A549 (cell line): ENCODE measurements around the gene LRRC73. TPM values are rescaled to one million over a fixed set of nuclear protein-coding genes. Genes with fewer than 3 reads are reported as not detected.
A peak's percentile ranks its signal among the peaks of the same experiment; 100 is the strongest.

Experiments
- ATAC-seq, 2 experiments: fragments of 200-7000 bp in 1 of 2; fragments of >200 bp in 1 of 2; cut with Nextera tagmentation in 1 of 2; cut with Tn5 transposase in 1 of 2; 3 replicates each; pipeline versions ENCODE4 v1.8.0 to v1.9.1; 2018 to 2020; ENCODE audit warnings: mild to moderate bottlenecking in 1 of 2, moderate library complexity in 1 of 2
- CTCF ChIA-PET: fragments of 300-600 bp; sonication (Branson Sonifier 250); formaldehyde crosslinking; extraction: SDS; loops from one replicate; lab custom pipeline; 2021; ENCODE audit warnings: antibody characterized with exemption, inconsistent platforms; lab: Yijun Ruan, JAX
- POLR2A ChIA-PET: fragments of 350-600 bp; formaldehyde crosslinking; extraction: SDS; loops from one replicate; lab custom pipeline; 2021; ENCODE audit warnings: antibody characterized with exemption, inconsistent platforms; lab: Yijun Ruan, JAX
- DNase-seq, 2 experiments: peaks; one replicate each; pipeline versions ENCODE4 v3.0.0 to v3.0.0-alpha.2; 2011 to 2016; ENCODE audit warnings: low read depth in 1 of 2, low spot score in 1 of 2
- FAIRE-seq: peaks from 2 replicates; lab custom pipeline; 2011; peaks lifted over from hg19 to GRCh38; lab: Jason Lieb, UNC
- H3K27ac ChIP-seq, 2 experiments: fragments of >200 bp; sonication (Bioruptor Twin); formaldehyde crosslinking; 3 replicates each; pipeline ENCODE4 v1.5.1; 2016 to 2017
- H3K4me1 ChIP-seq: fragments of >200 bp; sonication (Bioruptor Twin); formaldehyde crosslinking; 3 replicates; pipeline ENCODE4 v1.6.1; 2016
- H3K4me2 ChIP-seq: fragments of >200 bp; sonication (Bioruptor Twin); formaldehyde crosslinking; 3 replicates; pipeline ENCODE4 v1.6.1; 2016
- H3K4me3 ChIP-seq: fragments of >200 bp; sonication (Bioruptor Twin); formaldehyde crosslinking; 3 replicates; pipeline ENCODE4 v1.5.1; 2016
- H3K9me3 ChIP-seq: fragments of >200 bp; sonication (Bioruptor Twin); formaldehyde crosslinking; 3 replicates; pipeline ENCODE4 v1.6.1; 2016
- BHLHE40 ChIP-seq: IDR thresholded peaks from 2 replicates; pipeline ENCODE4 v1.6.1; 2012; ENCODE audit warnings: low read depth, low read length, inconsistent platforms
- CHD4 ChIP-seq: fragments of 200-600 bp; sonication (generic); IDR thresholded peaks from 2 replicates; pipeline ENCODE4 v1.6.1; 2016; ENCODE audit warnings: antibody characterized with exemption, mild to moderate bottlenecking, borderline replicate concordance
- EHMT2 ChIP-seq: fragments of 200-600 bp; sonication (generic); IDR thresholded peaks from 2 replicates; pipeline ENCODE4 v1.6.1; 2016; ENCODE audit warnings: antibody characterized with exemption, low read depth, mild to moderate bottlenecking, moderate library complexity
- FOSB ChIP-seq: fragments of 250-450 bp; sonication (Bioruptor Pico); IDR thresholded peaks from 2 replicates; pipeline ENCODE4 v1.5.0; 2020; ENCODE audit warnings: mild to moderate bottlenecking, moderate library complexity
- FOSL2 ChIP-seq, 2 experiments: fragments of 450-650 bp in 1 of 2; fragments of >200 bp in 1 of 2; sonication (Bioruptor Twin) in 1 of 2; formaldehyde crosslinking; IDR thresholded peaks; 2 replicates each; pipeline versions ENCODE4 v1.5.0 to v1.6.1; 2016 to 2020; ENCODE audit warnings: mild to moderate bottlenecking in 1 of 2, moderate library complexity in 1 of 2
- HEYL ChIP-seq: fragments of 250-450 bp; sonication (Bioruptor Pico); IDR thresholded peaks from 2 replicates; pipeline ENCODE4 v1.8.0; 2021; ENCODE audit warnings: mild to moderate bottlenecking, moderate library complexity
- HOXB5 ChIP-seq: fragments of 250-450 bp; sonication (Bioruptor Pico); IDR thresholded peaks from 2 replicates; pipeline ENCODE4 v1.5.0; 2020; ENCODE audit warnings: mild to moderate bottlenecking, moderate library complexity
- JUN ChIP-seq, 2 experiments: fragments of >200 bp; sonication (Bioruptor Twin); formaldehyde crosslinking; IDR thresholded peaks; 2 replicates in 1 of 2; 3 replicates in 1 of 2; pipeline ENCODE4 v1.6.1; 2016 to 2017
- JUNB ChIP-seq: fragments of >200 bp; sonication (Bioruptor Twin); formaldehyde crosslinking; IDR thresholded peaks from 2 replicates; pipeline ENCODE4 v1.6.1; 2016
- KDM1A ChIP-seq: fragments of 200-600 bp; sonication (generic); IDR thresholded peaks from 2 replicates; pipeline ENCODE4 v1.6.1; 2016; ENCODE audit warnings: low read depth, mild to moderate bottlenecking
- MAFK ChIP-seq: fragments of 450-650 bp; IDR thresholded peaks from 2 replicates; pipeline ENCODE4 v1.6.1; 2014; ENCODE audit not compliant: partially characterized antibody
- MAZ ChIP-seq: fragments of 150-350 bp; IDR thresholded peaks from 2 replicates; pipeline ENCODE4 v1.6.1; 2014; ENCODE audit warnings: antibody characterized with exemption, low read depth, low read length, borderline replicate concordance
- NR3C1 ChIP-seq: fragments of >200 bp; sonication (Bioruptor Twin); formaldehyde crosslinking; IDR thresholded peaks from 3 replicates; pipeline ENCODE4 v1.6.1; 2017
- POLR2AphosphoS2 ChIP-seq: conservative IDR thresholded peaks from 2 replicates; pipeline ENCODE4 v1.6.1; 2012; ENCODE audit warnings: low read length, improper control_type of control experiment, inconsistent platforms
- RAD21 ChIP-seq, 2 experiments: fragments of >200 bp in 1 of 2; sonication (Bioruptor Twin) in 1 of 2; formaldehyde crosslinking in 1 of 2; IDR thresholded peaks in 1 of 2; conservative IDR thresholded peaks in 1 of 2; 2 replicates in 1 of 2; 3 replicates in 1 of 2; pipeline ENCODE4 v1.6.1; 2012 to 2018; ENCODE audit warnings: inconsistent platforms in 1 of 2
- RFX5 ChIP-seq: fragments of 450-650 bp; IDR thresholded peaks from 2 replicates; pipeline ENCODE4 v1.7.1; 2014; ENCODE audit warnings: antibody characterized with exemption, mild to moderate bottlenecking, moderate library complexity
- SMC3 ChIP-seq: fragments of >200 bp; sonication (Bioruptor Twin); formaldehyde crosslinking; IDR thresholded peaks from 3 replicates; pipeline ENCODE4 v1.6.1; 2018; ENCODE audit warnings: inconsistent platforms
- SREBF2 ChIP-seq: fragments of 450-650 bp; IDR thresholded peaks from 2 replicates; pipeline ENCODE4 v1.6.1; 2014; ENCODE audit warnings: mild to moderate bottlenecking, moderate library complexity
- TFCP2L1 ChIP-seq: fragments of 250-450 bp; sonication (Bioruptor Pico); IDR thresholded peaks from 2 replicates; pipeline ENCODE4 v1.5.0; 2021; ENCODE audit warnings: mild to moderate bottlenecking
- ZC3H11A ChIP-seq: fragments of 450-650 bp; IDR thresholded peaks from 2 replicates; pipeline ENCODE4 v1.6.1; 2014; ENCODE audit warnings: antibody characterized with exemption, mild to moderate bottlenecking
- ZFP36 ChIP-seq: fragments of 450-650 bp; IDR thresholded peaks from 2 replicates; pipeline ENCODE4 v1.6.1; 2014; ENCODE audit warnings: borderline replicate concordance; ENCODE audit not compliant: partially characterized antibody
- WGBS: methylation state at CpG from one replicate; pipeline ENCODE4 v1.1.6; 2017; ENCODE audit errors: missing lambda C conversion rate; 5-methylcytosine and 5-hydroxymethylcytosine counted together
- polyA plus RNA-seq, 4 experiments: library from polyadenylated mRNA; depleted of rRNA in 3 of 4; stranded (reverse); fragments of >200 nt; fragmentation: RNase III in 1 of 4; extraction: RNeasy Plus Mini Kit Qiagen cat#74134 plus additional on column Dnase treatment in 1 of 4; gene quantifications; 2 replicates in 3 of 4; 3 replicates in 1 of 4; pipeline ENCODE4 v1.2.3, GENCODE V29; 2011 to 2017
- TF ChIP-seq, protein P1 (sequence below): IDR thresholded peaks from 2 replicates; pipeline ENCODE4 v1.6.1; 2012
- TF ChIP-seq, protein P2 (sequence below): fragments of >200 bp; sonication (Bioruptor Twin); formaldehyde crosslinking; IDR thresholded peaks from 3 replicates; pipeline ENCODE4 v1.6.1; 2016
- TF ChIP-seq, protein P3 (sequence below): fragments of 250-450 bp; sonication (Bioruptor Pico); IDR thresholded peaks from 2 replicates; pipeline ENCODE4 v1.5.0; 2021; ENCODE audit warnings: mild to moderate bottlenecking, moderate library complexity, borderline replicate concordance
- TF ChIP-seq, protein P4 (sequence below): fragments of 200-600 bp; sonication (generic); IDR thresholded peaks from 2 replicates; pipeline ENCODE4 v1.6.1; 2016; ENCODE audit warnings: antibody characterized with exemption, mild to moderate bottlenecking, moderate library complexity

Gene LRRC73
- polyA plus RNA-seq, 2 of the 4 experiments (the other 2 are of a cell fraction): 0.26 to 0.72 TPM

DNA sequence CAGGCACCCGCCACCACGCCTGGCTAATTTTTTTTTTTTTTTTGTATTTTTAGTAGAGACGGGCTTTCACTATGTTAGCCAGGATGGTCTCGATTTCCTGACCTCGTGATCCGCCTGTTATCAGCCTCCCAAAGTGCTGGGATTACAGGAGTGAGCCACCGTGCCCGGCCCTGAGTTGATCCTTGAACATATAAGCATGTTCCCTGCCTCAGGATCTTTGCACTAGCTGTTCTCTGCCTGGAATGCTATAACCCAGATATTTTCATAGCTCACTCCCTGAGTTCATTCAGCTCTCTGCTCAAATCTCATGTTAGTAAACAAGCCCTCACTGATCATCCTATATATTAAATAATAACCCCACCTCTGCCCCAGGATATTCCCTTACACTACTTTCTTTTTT lies 45.8 kb downstream of the LRRC73 start:
- 63% methylated on average over 7 of the region's 8 CpGs for WGBS
- ChIA-PET CTCF (interaction anchor here (0.7 to 1.4 kb wide), 3 partner anchors 22 to 43 kb away, joined by 3 to 5 read pairs (median 4); no protein-coding TSS in a partner anchor), POLR2A (no interaction called here)
- TF ChIP-seq ZFP36 (no peak), ZC3H11A (no peak), SREBF2 (no peak), MAFK (no peak), SMC3 (no peak), JUNB (no peak), EHMT2 (no peak), RAD21 (conservative IDR thresholded peaks at IDR 0.05 in 1 of 2, IDR thresholded peaks at IDR 0.05 in 1 of 2) (no peak), KDM1A (no peak), JUN (IDR thresholded peaks at IDR 0.05) (no peak), BHLHE40 (no peak), NR3C1 (no peak), HEYL (no peak)
- TF ChIP-seq, protein P1, sequence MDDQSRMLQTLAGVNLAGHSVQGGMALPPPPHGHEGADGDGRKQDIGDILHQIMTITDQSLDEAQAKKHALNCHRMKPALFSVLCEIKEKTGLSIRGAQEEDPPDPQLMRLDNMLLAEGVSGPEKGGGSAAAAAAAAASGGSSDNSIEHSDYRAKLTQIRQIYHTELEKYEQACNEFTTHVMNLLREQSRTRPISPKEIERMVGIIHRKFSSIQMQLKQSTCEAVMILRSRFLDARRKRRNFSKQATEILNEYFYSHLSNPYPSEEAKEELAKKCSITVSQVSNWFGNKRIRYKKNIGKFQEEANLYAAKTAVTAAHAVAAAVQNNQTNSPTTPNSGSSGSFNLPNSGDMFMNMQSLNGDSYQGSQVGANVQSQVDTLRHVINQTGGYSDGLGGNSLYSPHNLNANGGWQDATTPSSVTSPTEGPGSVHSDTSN: no peak
- TF ChIP-seq, protein P2, sequence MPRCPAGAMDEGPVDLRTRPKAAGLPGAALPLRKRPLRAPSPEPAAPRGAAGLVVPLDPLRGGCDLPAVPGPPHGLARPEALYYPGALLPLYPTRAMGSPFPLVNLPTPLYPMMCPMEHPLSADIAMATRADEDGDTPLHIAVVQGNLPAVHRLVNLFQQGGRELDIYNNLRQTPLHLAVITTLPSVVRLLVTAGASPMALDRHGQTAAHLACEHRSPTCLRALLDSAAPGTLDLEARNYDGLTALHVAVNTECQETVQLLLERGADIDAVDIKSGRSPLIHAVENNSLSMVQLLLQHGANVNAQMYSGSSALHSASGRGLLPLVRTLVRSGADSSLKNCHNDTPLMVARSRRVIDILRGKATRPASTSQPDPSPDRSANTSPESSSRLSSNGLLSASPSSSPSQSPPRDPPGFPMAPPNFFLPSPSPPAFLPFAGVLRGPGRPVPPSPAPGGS: no peak
- TF ChIP-seq, protein P3, sequence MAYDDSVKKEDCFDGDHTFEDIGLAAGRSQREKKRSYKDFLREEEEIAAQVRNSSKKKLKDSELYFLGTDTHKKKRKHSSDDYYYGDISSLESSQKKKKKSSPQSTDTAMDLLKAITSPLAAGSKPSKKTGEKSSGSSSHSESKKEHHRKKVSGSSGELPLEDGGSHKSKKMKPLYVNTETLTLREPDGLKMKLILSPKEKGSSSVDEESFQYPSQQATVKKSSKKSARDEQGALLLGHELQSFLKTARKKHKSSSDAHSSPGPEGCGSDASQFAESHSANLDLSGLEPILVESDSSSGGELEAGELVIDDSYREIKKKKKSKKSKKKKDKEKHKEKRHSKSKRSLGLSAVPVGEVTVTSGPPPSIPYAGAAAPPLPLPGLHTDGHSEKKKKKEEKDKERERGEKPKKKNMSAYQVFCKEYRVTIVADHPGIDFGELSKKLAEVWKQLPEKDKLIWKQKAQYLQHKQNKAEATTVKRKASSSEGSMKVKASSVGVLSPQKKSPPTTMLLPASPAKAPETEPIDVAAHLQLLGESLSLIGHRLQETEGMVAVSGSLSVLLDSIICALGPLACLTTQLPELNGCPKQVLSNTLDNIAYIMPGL (CRISPR knock-in tag): no peak
- H3K4me2 ChIP-seq: no peak overlapping the region
- no peaks in the 10 kb centered on the region for H3K9me3 ChIP-seq
- FAIRE-seq (no peak), DNase-seq (no peak), ATAC-seq (no peak)
- no peak overlapping the region for H3K4me3 ChIP-seq
- no peak overlapping the region for H3K27ac ChIP-seq
- H3K4me1 ChIP-seq: no peaks in the 10 kb centered on the region

DNA sequence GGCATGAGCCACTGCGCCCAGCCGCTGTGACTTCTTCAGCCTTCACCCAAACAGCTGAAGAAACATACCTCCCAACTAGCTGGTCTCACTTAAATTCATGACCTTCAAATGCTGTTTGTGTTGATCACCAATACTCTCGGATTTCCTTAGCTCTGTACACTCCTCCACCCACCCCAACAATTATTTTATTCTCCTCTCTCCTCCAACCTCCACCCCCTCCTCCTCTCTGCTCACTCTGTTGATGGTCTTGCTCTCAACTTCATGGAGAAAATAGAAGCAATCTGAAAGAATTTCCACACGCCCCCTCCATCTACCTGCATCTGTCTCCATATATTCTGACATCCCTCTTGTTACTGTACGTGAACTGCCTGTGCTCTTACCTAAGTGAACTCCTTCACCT lies 48.2 kb downstream of the LRRC73 start:
- ChIA-PET POLR2A (no interaction called here), CTCF (interaction anchor here (1.4 to 1.6 kb wide), 2 partner anchors 17 to 29 kb away, joined by 3 read pairs; no protein-coding TSS in a partner anchor)
- Histone ChIP-seq H3K27ac (no peak overlapping the region), H3K9me3 (no peaks in the 10 kb centered on the region), H3K4me3 (no peak overlapping the region), H3K4me2 (no peak overlapping the region), H3K4me1 (peaks cover 5% of the 10 kb centered on the region; the same call in 1 of the 3 replicates)
- TF ChIP-seq RFX5: no peak
- TF ChIP-seq JUN (IDR thresholded peaks at IDR 0.05): no peak
- TF ChIP-seq FOSB: no peak
- no peak for TF ChIP-seq FOSL2 (IDR thresholded peaks at IDR 0.05)
- TF ChIP-seq FOSL2 (CRISPR knock-in tag; IDR thresholded peaks at IDR 0.05): no peak
- no peak for TF ChIP-seq POLR2AphosphoS2
- TF ChIP-seq, protein P4, sequence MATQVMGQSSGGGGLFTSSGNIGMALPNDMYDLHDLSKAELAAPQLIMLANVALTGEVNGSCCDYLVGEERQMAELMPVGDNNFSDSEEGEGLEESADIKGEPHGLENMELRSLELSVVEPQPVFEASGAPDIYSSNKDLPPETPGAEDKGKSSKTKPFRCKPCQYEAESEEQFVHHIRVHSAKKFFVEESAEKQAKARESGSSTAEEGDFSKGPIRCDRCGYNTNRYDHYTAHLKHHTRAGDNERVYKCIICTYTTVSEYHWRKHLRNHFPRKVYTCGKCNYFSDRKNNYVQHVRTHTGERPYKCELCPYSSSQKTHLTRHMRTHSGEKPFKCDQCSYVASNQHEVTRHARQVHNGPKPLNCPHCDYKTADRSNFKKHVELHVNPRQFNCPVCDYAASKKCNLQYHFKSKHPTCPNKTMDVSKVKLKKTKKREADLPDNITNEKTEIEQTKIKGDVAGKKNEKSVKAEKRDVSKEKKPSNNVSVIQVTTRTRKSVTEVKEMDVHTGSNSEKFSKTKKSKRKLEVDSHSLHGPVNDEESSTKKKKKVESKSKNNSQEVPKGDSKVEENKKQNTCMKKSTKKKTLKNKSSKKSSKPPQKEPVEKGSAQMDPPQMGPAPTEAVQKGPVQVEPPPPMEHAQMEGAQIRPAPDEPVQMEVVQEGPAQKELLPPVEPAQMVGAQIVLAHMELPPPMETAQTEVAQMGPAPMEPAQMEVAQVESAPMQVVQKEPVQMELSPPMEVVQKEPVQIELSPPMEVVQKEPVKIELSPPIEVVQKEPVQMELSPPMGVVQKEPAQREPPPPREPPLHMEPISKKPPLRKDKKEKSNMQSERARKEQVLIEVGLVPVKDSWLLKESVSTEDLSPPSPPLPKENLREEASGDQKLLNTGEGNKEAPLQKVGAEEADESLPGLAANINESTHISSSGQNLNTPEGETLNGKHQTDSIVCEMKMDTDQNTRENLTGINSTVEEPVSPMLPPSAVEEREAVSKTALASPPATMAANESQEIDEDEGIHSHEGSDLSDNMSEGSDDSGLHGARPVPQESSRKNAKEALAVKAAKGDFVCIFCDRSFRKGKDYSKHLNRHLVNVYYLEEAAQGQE: no peak
- TF ChIP-seq CHD4: no peak
- TF ChIP-seq MAZ: no peak
- TF ChIP-seq HOXB5: no peak
- no peak for TF ChIP-seq TFCP2L1
- FAIRE-seq: no peak
- ATAC-seq: peak in 1 of 2 experiments; percentile 30; a peak in 1 of 6 replicates
- WGBS: 53% methylated on average over 5 of the region's 5 CpGs
- no peak for DNase-seq
